Measurements from ENCODE around the gene FURIN.

FURIN gene

DNA sequence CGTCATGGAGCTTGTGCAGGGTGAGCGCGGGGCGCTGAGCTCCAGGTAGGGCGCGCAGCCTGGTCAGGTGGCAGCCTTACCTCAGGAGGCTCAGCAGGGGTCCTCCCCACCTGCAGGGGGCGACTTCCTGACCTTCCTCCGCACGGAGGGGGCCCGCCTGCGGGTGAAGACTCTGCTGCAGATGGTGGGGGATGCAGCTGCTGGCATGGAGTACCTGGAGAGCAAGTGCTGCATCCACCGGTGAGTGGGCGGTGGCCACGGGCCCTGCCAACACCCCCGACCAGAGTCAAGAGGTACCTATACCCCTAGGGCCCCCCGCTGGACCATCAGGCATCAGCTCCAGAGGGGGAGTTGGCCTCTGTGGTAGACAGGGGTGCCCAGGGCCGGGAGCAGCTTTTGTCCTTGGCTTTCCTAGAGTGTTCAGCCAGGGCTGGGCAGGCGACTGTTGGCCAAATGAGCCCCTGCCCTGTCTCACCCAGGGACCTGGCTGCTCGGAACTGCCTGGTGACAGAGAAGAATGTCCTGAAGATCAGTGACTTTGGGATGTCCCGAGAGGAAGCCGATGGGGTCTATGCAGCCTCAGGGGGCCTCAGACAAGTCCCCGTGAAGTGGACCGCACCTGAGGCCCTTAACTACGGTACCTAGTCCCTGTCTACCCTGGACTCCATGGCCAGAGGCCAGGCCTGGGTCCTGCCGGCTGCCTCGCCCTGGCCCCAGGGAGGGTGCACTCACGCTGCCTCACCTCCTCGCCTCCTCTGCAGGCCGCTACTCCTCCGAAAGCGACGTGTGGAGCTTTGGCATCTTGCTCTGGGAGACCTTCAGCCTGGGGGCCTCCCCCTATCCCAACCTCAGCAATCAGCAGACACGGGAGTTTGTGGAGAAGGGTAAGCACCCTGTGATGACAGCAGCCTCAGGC is 25.0 kb downstream of the FURIN start:
- no peak for DNase-seq (ENCODE audit: extremely low spot score)
- CTCF ChIA-PET, result interaction anchor here (1.2 to 6.9 kb wide), 4 partner anchors 8 to 40 kb away, joined by 5 to 73 read pairs (median 14); partner anchors contain the start of genes FES, HDDC3 and MAN2A2
- POLR2A ChIA-PET, result no interaction called here
- TF ChIP-seq, protein P1, sequence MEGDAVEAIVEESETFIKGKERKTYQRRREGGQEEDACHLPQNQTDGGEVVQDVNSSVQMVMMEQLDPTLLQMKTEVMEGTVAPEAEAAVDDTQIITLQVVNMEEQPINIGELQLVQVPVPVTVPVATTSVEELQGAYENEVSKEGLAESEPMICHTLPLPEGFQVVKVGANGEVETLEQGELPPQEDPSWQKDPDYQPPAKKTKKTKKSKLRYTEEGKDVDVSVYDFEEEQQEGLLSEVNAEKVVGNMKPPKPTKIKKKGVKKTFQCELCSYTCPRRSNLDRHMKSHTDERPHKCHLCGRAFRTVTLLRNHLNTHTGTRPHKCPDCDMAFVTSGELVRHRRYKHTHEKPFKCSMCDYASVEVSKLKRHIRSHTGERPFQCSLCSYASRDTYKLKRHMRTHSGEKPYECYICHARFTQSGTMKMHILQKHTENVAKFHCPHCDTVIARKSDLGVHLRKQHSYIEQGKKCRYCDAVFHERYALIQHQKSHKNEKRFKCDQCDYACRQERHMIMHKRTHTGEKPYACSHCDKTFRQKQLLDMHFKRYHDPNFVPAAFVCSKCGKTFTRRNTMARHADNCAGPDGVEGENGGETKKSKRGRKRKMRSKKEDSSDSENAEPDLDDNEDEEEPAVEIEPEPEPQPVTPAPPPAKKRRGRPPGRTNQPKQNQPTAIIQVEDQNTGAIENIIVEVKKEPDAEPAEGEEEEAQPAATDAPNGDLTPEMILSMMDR (IDR thresholded peaks at IDR 0.05; ENCODE audit: control extremely low read depth, extremely low read depth, low read depth, missing control alignments), result peak; percentile 20

DNA sequence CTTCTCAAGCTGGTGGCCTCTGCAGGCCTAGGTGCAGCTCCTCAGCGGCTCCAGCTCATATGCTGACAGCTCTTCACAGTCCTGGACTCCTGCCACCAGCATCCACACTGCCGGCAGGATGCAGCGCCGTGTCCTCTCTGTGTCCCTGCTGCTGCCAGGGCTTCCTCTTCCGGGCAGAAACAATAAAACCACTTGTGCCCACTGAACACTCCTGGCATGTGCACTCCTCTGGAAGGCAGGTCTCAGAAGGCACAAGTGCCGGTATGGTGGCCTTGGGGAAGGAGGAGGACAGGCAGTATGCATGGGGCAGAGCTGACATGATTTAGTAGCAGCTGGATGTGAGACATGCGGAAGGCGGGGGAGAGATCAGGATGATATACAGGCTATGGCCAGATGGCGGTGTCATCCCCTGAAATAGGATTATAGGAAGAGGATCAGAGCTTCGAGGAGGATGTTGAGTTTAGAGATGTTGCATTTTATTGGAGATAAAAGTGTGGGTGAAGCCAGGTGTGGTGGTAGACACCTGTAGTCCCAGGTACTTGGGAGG is 27.3 kb downstream of the FURIN start:
- TF ChIP-seq, protein P1 (IDR thresholded peaks at IDR 0.05; ENCODE audit: control extremely low read depth, extremely low read depth, low read depth, missing control alignments), result no peak
- DNase-seq (ENCODE audit: extremely low spot score), result no peak
- CTCF ChIA-PET, result interaction anchor here (0.7 to 6.9 kb wide), 5 partner anchors 10 to 248 kb away, joined by 3 to 73 read pairs (median 4); partner anchors contain the start of genes FES and HDDC3
- POLR2A ChIA-PET, result no interaction called here

DNA sequence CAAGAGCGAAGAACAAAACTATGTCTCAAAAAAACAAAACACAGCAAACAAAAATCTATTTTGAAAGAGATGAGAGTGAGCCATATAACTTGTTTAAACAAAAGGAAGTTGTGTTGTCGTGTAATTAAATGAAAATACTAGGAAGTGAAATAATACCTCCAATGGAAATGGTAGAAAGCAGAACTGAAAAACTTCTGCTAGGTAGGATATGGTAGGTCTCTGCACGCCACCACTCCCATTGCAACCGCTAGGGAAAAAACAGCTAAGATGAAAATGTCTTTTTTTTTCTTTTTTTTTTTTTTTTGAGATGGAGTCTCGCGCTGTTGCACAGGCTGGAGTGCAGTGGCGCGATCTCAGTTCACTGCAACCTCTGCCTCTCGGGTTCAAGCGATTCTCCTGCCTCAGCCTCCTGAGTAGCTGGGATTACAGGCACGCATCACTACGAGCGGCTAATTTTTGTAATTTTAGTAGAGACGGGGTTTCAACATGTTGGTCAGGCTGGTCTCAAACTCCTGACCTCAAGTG is 28.8 kb downstream of the FURIN start:
- ChIA-PET POLR2A (interaction anchor here (1.0 kb wide), 1 partner anchor 34 kb away, joined by 7 read pairs; no protein-coding TSS in a partner anchor), CTCF (interaction anchor here (1.1 to 10.8 kb wide), 6 partner anchors 12 to 577 kb away, joined by 3 to 211 read pairs (median 4); partner anchors contain the start of genes FES, HDDC3 and UNC45A)
- DNase-seq (ENCODE audit: extremely low spot score), result peak; percentile 74

DNA sequence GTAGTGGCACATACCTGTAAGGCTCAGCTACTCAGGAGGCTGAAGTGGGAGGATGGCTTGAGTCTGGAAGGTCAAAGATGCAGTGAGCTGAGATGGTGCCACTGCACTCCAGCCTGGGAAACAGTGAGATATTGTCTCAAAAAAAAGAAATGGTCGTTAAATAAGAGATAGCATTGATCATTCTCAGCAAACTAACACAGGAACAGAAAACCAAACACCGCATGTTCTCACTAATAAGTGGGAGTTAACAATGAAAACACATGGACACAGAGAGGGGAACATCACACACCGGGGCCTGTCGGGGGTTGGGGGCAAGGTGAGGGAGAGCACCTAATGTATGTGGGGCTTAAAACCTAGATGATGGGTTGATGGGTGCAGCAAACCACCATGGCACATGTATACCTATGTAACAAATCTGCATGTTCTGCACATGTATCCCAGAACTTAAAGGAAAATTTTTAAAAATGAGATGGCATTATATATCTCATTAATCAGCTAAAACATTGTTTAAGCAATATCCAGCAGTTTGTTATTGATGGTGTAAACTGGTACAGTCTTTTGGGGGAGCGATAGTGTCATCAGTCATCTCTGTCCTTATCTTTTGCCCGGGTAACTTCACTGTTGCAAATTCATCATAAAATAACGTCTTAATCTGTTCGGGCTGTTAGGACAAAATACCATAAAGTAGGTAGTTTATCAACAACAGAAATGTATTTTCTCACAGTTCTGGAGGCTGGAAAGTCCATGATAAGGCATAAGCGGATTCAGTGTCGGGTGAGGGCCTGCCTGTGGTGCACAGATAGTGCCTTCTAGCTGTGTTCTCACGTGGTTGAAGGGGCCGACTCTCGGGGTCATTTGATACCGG is 33.0 kb downstream of the FURIN start:
- POLR2A ChIA-PET, result no interaction called here
- CTCF ChIA-PET, result interaction anchor here (0.6 to 10.8 kb wide), 17 partner anchors 8 to 371 kb away, joined by 3 to 211 read pairs (median 5); partner anchors contain the start of genes FES, HDDC3 and UNC45A
- no peak for DNase-seq (ENCODE audit: extremely low spot score)
- TF ChIP-seq, protein P1 (IDR thresholded peaks at IDR 0.05; ENCODE audit: control extremely low read depth, extremely low read depth, low read depth, missing control alignments), result no peak

DNA sequence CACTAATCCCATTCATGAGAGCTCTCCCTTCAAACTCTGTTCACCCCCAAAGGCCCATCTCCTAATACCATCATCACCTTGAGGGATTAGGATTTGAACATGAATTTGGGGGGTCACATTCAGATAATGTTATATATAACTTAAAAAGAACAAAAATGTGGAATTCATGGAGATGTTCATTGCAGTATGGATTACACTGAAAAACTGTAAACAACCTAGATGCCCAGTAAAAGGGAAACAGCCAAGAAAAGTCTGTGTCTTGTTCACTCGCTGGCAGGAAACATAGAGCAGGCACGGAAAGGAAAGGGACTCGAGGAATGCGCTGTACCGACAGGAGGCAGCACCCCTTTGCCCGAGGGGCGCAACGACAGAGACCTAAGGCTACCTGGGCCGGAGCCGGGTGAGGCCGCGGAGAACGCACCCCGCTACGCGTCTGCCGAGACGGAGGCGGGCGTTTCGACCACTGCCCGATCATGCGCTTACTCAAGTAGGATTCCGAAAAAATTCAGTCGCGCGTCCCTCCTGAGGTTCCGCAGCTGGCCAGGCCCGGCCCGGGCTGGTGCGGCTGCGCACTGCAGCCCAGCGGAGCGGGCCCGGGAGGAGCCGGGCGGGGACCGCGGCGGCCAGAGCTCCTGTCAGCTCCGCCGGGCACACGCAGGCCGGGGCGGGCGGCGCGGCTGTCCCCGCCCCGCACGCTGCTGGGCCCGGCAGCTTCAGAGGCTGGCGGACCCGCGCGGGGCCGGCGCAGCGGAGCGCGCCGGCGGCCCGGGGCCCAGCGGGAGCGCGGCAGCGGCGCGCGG is 33.9 kb downstream of the FURIN start:
- TF ChIP-seq, protein P1 (IDR thresholded peaks at IDR 0.05; ENCODE audit: control extremely low read depth, extremely low read depth, low read depth, missing control alignments), result peak; percentile 86
- ChIA-PET POLR2A (interaction anchor here (1.0 to 1.4 kb wide), 2 partner anchors 19 to 29 kb away, joined by 3 to 4 read pairs; no protein-coding TSS in a partner anchor), CTCF (interaction anchor here (0.6 to 10.8 kb wide), 25 partner anchors 8 to 582 kb away, joined by 3 to 211 read pairs (median 4); partner anchors contain the start of genes FES, HDDC3 and UNC45A)
- peak; percentile 92 for DNase-seq (ENCODE audit: extremely low spot score)

Data from GM10248 (cell line).